Measurements from ENCODE around the gene DSC3.
"Not testable (repeated sequence)": the region's sequence is repeated elsewhere in the genome, so short reads cannot be mapped to it uniquely, and the experiment has no call there.

Gene DSC3

DNA sequence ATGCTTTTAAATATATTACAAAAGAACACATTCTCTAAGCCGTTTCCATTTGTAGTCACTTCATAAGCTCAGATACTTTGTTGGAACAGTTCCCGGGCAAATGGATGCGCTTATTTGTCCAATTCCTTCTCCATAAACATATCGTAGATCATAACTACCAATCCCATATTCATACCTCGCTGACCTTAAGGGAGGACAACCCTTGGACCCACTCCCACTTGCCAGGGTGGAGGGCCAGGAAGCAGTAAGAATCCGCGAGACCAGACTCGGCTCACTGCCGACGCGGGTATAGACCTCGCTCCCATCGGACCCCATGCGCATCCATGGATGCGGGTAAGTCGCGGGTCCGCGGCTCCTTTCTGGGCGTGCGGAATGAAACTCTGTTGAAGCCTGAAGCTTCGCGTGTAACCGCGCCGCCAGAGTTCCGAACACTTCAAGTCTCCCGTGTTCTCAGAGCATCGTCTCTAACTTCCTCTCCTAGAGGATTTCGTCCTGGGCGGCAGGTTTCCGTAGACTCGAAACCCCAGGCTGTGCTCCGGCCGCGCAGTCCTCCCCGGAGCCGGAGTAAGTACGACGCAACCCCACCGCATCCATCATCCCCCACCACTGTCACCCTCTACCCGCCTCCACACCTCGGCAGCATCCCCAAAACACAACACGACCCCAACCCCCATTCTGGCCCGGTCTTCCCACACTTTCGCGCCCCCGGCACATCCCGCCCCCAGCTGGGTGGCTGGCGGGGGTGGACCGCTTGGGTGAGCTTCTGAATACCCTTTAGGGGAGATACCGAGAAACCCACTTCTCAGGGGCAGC, 1.1 kb downstream of the DSC3 start:
- DNase-seq (ENCODE audit: low read depth, low spot score), result no peak

DNA sequence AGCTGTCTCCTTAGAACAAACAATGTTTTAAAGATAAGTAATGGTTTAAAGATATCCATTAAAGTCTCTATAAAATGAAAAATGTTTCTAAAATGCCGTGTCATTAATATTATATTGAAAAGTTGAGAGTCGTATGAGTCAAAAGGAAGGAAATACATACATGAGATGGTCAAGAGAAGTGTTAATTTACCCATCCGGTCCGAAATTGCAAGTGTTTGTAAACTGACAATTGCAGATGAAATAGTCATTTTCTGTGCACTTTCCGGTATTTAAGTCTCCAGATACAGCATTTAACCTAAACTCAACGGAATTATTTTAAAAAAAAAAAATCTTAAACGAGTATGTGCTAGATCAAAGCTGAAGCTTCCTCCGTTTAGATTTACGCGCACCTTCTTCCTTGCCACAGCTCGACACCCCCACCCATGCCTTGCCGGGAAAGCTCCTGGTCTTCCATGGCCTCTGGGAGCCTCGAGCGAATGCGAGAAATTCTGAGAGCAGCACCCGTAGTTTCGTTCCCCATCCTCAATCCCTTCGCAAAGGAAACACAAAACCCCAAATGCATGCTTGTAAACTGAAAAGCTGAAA, 1.8 kb downstream of the DSC3 start:
- no peak for DNase-seq (ENCODE audit: low read depth, low spot score)

GRCh38 chr18:31039426-31039825, 3.1 kb downstream of the DSC3 start:
- no peak for DNase-seq (ENCODE audit: low read depth, low spot score)

- DNase-seq (ENCODE audit: low read depth, low spot score), result not testable (repeated sequence)
Measured at GRCh38 chr18:31037686-31038085, 4.9 kb downstream of the DSC3 start.

- DNase-seq (ENCODE audit: low read depth, low spot score), result no peak
Measured at GRCh38 chr18:31034541-31034940, 8.0 kb downstream of the DSC3 start.

- DNase-seq (ENCODE audit: low read depth, low spot score), result no peak
Measured at GRCh38 chr18:31030574-31031278, 11.8 kb downstream of the DSC3 start.

DNA sequence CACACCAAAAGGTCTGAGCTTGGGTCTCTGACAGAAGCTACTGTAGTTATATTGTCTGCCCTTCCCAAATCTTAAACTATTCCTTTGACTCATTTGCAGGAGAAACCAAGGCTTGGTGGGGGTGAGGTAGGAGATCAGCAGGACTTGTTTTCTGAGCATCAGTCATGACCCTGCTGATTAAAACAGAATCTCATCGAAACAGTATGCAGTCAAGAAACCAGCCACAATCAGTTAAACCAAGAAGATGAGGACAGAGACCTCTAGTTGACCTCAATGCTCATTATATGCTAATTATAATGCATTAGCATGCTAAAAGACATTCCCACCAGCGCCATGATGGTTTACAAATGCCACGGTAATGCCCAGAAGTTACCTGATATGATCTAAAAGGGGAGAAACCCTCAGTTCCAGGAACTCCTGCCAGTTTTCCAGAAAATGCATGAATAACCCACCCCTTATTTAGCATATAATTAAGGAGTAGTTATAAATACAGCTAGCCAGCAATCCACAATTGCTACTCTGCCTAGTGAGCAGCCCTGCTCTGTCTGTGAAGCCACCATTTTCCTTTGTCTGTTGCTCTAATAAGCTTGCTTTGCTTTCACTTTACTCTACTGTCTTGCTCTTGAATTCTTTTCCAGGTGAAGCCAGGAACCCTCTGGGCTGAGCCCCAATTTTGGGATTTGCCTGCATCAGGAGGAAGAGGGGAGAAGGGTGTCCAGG, 26.7 kb downstream of the DSC3 start:
- no peak for DNase-seq (ENCODE audit: low read depth, low spot score)

- not testable (repeated sequence) for DNase-seq (ENCODE audit: low read depth, low spot score)
Measured at GRCh38 chr18:31011455-31011854, 31.1 kb downstream of the DSC3 start.

GRCh38 chr18:31010601-31011000, 31.9 kb downstream of the DSC3 start:
- DNase-seq (ENCODE audit: low read depth, low spot score), result no peak

DNA sequence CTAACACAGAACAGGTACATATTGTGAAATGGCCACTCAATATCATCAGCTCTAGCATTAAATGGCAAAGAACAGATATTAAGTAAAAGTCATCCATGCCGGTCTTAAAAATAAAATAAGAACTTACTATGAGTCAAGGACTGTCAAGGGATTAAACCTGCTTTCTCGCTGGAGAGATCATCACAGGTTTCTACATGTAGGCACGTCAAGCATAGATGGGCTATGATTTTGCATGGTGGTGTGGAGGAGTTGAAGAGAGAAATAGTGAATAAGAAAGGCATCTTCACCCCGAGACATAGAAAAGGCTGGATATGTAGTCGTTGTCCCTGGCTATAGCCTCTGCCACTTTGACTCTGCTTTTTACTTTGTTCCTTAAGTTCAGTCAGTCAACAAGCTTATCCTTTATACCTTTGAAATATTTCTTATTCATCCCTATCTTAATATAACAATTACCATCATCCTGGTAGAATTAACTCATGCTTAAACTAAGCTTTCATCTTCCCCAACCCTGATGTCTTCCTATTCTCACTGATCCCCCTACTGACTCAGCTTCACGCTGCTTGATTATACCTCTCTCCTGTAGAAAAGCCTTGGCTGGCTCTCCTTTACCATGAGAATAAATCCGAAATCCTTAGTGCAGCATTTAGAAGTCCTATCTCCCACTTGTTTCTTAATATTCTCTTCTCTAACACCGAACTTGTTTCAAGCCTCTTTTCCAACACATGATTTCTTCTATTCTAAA, 42.5 kb downstream of the DSC3 start:
- no peak for DNase-seq (ENCODE audit: low read depth, low spot score)

DNA sequence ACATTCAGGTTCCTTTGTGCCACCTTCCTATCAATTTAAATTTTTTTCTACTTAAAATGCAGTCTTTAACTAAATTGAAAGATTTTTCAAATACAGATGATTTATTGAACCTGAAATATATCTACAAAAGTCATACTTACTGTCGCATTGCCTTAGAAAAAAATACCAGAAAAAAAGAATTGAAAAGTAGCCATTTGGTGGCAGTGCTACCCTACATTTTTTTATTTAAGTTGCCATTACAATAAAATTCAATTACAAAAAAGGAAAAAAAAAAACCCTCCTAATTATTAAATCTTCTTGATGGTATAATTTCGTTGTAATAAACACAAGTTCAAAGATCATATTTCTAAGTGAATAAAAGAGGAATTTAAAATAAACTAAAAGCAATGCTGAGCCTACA, 43.4 kb downstream of the DSC3 start:
- DNase-seq (ENCODE audit: low read depth, low spot score), result no peak

- no peak for DNase-seq (ENCODE audit: low read depth, low spot score)
Measured at GRCh38 chr18:30997223-30997622, 45.3 kb downstream of the DSC3 start.

- no peak for DNase-seq (ENCODE audit: low read depth, low spot score)
Measured at GRCh38 chr18:30992231-30992630, 50.3 kb downstream of the DSC3 start.

- DNase-seq (ENCODE audit: low read depth, low spot score), result no peak
Measured at GRCh38 chr18:30991397-30991796, 51.1 kb downstream of the DSC3 start.

DNA sequence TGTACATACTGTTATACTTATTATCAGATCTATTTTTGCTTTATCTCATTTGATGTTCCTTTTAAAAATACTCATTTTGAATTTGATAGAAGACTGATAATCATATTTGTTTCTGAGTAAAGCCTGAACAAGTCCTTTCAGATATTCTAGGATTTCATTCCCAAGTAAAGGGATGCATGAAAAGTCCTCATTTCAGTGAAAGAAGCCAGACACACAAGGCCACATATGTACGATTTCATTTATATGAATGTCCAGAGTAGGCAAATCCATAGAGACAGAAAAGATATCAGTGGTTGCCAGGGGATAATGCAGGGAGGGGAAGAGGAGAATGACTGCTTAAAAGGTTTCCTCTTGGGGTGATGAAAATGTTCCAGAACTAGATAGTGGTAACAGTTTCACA, 53.4 kb downstream of the DSC3 start:
- DNase-seq (ENCODE audit: low read depth, low spot score), result no peak

- DNase-seq (ENCODE audit: low read depth, low spot score), result no peak
Measured at GRCh38 chr18:30988440-30988839, 54.1 kb downstream of the DSC3 start.

- no peak for DNase-seq (ENCODE audit: low read depth, low spot score)
Measured at GRCh38 chr18:30987467-30988241, 54.9 kb downstream of the DSC3 start.

DNA sequence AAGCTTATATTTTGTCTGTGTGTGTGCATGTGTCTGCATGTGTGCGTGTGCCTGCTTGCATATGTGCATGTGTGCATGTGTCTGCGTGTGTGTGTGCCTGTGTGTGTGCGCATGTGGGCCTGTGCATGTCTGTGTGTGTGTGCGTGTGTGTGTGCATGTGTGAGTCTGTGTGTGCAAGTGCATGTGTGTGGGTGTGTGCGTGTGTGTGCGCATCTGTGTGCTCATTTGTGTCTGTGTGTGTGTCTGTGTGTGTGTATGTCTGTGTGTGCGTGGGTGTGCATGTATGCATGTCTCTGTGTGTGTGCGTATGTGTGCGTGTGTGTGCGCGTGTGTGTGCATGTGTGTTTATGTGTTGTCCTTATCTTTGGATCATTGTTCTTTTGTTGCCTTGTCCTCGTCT, 56.8 kb downstream of the DSC3 start:
- DNase-seq (ENCODE audit: low read depth, low spot score), result no peak

- DNase-seq (ENCODE audit: low read depth, low spot score), result no peak
Measured at GRCh38 chr18:30982285-30982992, 60.1 kb downstream of the DSC3 start.

DNA sequence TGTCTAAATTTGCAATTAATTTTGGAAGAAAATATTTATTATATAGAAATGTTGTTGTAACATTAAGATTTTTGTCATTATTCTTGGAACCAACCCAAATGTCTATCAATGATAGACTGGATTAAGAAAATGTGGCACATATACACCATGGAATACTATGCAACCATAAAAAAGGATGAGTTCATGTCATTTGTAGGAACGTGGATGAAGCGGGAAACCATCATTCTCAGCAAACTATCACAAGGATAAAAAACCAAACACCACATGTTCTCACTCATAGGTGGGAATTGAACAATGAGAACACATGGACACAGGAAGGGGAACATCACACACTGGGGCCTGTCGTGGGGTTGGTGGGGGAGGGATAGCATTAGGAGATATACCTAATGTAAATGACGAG, 64.5 kb downstream of the DSC3 start:
- DNase-seq (ENCODE audit: low read depth, low spot score), result not testable (repeated sequence)
